NB4 (cell line): ENCODE results near the gene PDE6B.

Experiments used
- CTCF ChIP-seq: IDR thresholded peaks from one replicate; pipeline ENCODE4 v1.5.1; 2012; ENCODE audit warnings: low read depth, low read length
- MYC ChIP-seq: IDR thresholded peaks from 2 replicates; pipeline ENCODE4 v1.6.1; 2011; ENCODE audit warnings: low read depth, low read length
- POLR2A ChIP-seq: IDR thresholded peaks from 2 replicates; pipeline ENCODE4 v1.6.1; 2011; ENCODE audit warnings: mild to moderate bottlenecking; ENCODE audit not compliant: insufficient read length; ENCODE audit errors: extremely low read depth
- TF ChIP-seq, protein P1 (sequence below): IDR thresholded peaks from 2 replicates; pipeline ENCODE4 v1.6.1; 2011; ENCODE audit warnings: low read depth, low read length

DNA sequence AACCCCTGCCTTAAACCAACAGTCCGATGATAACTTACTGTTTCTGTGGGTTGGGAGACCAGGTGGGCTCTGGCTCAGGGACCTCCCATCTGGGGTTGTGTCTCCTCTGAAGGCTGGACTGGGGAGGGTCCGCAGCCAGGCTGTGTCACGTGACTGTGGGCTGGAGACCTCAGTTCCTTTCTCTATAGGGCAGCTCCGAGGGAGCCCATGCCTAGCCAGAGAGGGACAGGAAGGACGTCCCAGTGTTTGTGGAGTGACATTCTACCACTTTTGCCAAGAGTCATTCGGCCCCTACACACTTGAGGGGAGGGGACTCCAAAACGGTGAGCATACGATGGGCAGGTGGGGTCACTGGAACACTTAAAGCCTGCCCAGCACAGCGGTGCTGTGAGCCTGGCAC is 84.7 kb downstream of the PDE6B start:
- TF ChIP-seq CTCF = no peak
- no peak for TF ChIP-seq POLR2A
- TF ChIP-seq, protein P1, sequence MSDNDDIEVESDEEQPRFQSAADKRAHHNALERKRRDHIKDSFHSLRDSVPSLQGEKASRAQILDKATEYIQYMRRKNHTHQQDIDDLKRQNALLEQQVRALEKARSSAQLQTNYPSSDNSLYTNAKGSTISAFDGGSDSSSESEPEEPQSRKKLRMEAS = no peak
- no peak for TF ChIP-seq MYC
